Measurements from ENCODE around the gene PGAP2.
A peak's percentile ranks its signal among the peaks of the same experiment; 100 is the strongest.
"Not testable (repeated sequence)": the region's sequence is repeated elsewhere in the genome, so short reads cannot be mapped to it uniquely, and the experiment has no call there.

The PGAP2 gene

DNA sequence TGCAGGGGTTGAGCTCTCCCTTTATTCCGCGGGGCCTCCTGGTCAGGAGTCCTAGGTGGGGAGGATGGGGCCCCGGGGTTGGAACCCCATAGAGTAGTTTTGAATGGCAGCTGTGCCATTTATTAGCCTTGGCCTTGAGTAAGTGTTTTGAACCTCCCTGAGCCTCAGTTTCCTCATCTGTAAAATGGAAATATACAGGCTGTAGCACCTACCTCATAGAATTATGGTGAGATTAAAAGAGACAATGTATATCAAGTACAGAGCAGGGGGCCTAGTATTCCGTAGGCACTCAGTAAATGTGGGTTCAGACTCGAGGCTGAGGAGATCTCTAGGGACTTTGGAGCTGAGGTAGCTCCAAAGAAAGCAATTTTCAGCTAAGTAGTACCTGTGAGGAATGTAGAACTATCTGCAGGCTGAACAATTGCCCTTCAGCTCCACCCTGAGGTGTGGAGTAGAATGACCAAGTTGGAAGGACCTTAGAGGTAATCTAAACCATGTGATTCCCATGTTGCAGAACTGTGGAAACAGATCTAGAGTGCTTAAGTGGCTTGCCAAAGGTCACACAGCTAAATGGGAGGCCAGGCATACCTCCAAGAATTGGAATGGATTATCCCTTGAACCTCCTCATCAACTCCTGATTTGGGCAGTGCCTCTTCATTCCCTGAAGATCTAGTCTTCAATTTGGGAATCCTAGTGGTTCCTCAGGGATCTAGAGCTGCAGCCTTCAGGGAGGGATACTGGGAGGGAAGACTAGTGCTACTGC, 682 bp downstream of the PGAP2 start:
- no peak for DNase-seq

DNA sequence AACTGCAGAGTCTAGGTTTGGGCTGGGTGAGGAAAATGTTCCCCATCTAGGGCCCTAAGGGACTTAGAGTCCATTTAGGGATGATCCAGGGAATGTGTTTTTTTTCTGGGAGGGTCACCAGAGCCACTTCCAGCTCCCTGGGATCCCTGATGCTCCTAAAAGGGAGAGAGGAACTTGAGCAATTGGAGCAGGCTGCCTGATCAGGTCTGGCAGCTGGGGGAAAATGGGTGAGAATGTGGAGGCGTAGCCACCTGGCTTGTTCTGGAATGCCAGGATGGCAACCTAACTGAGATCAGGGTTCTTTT, 1.2 kb downstream of the PGAP2 start:
- DNase-seq = no peak

DNA sequence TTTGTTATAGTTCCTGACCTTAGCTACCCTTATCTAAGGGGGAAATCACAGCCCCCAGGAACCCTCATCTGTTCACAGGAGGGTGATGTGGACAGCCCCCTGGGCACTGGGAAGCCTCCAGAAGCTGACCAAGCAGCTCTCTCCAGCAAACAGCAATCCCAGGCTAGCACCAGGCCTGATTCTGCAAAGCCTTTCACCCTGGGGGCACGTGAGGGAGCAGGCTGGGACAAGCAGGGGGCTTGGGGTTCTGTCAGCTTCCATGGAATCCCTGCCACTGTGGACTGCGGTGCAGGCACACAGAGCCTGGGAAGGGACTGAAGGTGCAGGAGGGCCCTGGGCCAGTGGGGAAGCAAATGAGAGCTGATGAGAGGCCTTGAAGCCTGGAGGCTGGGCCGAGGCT, 2.1 kb downstream of the PGAP2 start:
- no peak for DNase-seq

DNA sequence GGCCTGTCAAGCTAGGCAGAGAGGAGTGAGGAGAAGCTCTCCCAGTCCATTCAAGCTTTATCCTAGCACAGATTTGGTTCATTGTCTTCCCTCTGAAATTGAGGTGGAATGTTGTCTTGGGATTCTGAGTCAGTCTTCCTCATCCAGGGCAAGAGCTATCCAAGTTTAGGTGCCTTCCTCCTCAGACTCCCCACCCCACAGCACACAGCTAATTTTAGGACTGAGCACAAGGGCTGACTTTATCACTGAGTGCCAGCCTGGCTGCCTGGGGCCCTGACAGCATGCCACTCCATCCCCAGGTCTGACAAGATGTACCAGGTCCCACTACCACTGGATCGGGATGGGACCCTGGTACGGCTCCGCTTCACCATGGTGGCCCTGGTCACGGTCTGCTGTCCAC, 2.6 kb downstream of the PGAP2 start:
- no peak for DNase-seq

DNA sequence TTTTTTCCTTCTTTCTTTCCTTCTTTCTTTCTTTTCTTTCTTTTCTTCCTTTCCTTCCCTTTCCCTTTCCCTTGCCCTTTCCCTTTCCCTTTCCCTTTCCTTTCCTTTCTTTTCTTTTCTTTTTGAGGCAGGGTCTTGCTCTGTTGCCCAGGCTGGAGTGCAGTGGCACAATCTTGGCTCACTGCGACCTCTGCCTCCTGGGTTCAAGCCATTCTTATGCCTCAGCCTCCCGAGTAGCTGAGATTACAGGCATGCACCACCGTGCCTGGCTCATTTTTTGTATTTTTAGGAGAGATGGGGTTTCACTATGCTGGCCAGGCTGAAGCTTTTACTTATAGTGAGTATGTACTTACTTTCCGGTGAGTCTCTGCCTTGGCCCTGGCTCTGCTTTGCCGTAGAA, 6.5 kb downstream of the PGAP2 start:
- not testable (repeated sequence) for DNase-seq

DNA sequence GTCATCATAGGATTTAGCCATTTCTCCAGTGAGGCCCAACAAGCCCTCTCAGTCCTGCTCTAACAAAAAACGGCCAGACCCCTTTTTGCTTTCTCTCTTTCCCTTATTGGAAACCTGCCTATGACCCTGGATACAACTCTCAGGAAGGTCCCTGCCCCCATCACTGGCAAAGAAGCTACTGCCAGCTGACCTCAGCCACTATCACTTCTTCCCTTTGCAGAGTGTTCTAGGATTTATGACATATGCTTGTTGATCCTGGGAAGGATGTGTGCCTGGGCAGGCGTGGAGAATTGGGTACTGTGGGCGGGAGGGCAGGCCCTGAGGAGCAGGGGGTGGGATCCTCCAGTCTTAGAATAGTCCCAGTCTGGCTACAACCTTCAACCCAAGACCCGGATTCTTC, 7.5 kb downstream of the PGAP2 start:
- DNase-seq = no peak

DNA sequence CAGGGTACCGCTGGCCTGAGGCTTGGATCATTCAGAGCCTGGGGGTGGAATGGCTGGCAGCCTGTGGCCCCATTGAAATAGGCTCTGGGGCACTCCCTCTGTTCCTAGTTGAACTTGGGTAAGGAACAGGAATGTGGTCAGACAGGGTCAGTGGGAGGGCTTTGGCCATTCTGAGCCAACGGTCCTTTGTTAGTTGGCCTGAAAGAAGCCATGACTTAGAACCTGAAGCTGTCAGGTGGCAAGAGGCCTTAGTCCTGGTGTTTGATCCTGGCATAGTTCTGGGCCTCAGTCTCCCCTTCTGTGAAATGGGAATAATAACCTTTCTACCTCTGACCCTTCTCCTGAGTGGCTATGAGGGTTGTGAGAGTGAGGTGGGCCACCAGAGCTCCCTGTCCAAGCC, 8.3 kb downstream of the PGAP2 start:
- no peak for DNase-seq

DNA sequence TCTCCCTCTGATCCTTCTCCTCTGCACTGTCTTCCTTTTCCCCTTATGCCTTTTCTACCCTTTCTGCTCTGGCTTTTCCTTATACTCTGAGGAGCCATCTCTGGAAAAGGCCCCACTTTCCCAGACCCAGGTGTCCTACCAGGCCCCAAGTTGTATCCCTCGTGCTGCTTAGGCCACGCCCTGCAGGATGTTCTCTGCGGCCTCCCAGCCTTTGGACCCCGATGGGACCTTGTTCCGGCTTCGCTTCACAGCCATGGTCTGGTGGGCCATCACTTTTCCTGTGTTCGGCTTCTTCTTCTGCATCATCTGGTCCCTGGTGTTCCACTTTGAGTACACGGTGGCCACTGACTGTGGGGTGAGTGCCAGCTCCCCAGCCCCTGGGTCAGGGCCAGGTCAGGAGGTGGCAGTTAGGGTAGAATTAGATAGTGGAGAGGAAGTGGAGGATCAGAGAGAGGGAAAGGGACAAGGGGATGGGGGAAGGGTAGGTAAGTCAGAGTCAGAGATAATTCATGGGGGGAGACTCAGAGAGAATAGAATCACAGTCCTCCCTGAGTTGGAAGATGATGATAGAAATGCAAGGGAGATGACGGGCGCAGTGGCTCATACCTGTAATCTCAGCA, 8.9 kb downstream of the PGAP2 start:
- DNase-seq = no peak

DNA sequence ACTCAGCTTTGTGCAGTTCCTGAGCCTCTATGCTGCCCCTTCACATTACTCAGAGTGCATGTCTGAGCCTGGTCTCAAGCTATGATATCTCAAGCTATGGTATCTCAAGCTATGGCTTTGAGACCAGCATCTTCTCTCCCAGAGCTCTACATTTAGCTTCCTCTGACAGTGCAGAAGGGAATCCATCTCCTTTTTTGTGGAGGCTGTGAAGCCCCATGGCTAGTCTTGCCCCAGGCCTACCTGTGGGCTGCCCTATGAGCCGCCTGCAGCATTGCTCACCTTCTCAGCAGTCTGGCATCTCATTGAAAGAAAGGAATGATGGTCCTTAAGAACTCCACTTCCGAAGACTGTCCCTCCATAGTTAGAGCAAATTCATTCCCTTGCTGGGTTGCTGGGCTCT, 12.6 kb downstream of the PGAP2 start:
- DNase-seq = no peak

DNA sequence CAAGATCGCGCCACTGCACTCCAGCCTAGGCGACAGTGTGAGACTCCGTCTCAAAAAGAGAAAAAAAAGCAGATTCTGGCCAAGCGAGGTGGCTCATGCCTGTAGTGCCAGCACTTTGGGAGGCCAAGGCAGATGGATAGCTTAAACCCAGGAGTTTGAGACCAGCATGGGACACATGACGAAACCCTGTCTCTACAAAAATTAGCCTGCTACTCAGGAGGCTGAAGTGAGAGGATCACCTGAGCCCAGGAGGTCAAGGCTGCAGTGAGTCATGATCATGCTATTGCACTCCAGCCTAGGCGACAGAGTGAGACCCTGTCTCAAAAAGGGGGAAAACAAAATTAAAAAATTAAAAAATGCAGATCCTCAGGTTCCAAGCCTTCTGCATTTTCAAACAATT, 14.0 kb downstream of the PGAP2 start:
- DNase-seq = no peak

DNA sequence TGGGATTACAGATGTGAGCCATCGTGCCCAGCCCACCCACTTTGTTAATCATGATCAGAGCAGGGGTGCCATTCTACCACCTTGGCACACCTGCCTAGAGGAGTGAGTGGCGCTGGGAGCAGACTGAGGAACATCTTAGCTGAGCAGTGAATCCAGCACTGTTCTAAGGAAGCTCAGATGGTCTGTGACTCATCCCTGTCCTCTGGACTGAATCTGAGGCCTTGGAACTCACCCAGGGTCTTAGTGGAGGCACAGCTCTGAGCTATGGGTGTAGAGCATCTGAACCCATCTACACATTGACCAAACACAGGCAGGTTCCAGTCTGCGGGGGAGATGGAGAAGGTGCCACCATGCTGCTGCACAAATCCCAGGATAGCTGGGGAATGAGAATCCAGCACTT, 14.9 kb downstream of the PGAP2 start:
- no peak for DNase-seq

DNA sequence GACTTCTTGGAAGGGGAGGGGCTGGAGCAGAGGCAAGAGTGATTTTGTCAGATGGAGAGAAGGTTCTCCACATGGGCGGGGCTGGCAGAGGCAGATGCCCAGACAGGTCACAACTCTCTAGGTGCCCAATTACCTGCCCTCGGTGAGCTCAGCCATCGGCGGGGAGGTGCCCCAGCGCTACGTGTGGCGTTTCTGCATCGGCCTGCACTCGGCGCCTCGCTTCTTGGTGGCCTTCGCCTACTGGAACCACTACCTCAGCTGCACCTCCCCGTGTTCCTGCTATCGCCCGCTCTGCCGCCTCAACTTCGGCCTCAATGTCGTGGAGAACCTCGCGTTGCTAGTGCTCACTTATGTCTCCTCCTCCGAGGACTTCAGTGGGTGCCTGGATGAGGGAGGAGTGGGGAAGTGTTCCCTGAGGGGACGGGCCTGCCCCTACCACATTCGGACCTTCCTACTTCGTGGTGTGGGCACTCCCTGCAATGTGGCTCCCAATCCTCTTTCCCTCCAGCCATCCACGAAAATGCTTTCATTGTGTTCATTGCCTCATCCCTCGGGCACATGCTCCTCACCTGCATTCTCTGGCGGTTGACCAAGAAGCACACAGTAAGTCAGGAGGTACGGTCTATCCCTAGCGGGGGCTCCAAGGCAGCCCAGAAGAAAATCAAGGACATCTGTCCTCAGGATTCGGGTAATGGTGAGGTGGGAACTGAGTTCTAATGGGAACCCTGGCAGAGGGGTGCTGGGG, 15.6 kb downstream of the PGAP2 start:
- DNase-seq = no peak

DNA sequence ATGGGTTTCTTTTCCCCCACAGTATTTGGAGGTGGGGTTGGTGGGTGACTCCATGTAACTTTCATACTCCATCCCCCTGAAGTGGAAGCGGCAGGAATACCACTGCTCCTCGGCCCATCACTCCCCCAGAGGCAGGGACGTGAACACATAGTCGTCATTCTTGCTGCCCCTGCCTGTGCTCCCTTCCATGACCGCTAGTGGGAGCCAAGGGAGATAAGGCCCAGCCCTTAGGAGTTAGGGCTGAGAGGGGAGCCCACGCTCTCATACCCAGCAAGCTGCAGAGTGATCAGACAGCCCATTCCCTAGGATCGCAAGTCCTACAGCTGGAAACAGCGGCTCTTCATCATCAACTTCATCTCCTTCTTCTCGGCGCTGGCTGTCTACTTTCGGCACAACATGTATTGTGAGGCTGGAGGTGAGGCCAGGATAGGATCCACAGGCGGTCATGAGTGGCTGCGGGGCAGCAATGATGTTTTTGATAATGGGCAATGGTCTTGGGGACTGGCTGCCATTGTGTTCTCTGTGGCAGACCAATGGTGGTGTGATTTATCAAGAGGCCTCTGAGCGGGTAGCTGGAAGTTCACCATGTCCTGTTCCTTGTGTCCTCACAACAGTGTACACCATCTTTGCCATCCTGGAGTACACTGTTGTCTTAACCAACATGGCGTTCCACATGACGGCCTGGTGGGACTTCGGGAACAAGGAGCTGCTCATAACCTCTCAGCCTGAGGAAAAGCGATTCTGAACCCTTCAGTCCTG, 16.5 kb downstream of the PGAP2 start:
- DNase-seq = peak; percentile 88

DNA sequence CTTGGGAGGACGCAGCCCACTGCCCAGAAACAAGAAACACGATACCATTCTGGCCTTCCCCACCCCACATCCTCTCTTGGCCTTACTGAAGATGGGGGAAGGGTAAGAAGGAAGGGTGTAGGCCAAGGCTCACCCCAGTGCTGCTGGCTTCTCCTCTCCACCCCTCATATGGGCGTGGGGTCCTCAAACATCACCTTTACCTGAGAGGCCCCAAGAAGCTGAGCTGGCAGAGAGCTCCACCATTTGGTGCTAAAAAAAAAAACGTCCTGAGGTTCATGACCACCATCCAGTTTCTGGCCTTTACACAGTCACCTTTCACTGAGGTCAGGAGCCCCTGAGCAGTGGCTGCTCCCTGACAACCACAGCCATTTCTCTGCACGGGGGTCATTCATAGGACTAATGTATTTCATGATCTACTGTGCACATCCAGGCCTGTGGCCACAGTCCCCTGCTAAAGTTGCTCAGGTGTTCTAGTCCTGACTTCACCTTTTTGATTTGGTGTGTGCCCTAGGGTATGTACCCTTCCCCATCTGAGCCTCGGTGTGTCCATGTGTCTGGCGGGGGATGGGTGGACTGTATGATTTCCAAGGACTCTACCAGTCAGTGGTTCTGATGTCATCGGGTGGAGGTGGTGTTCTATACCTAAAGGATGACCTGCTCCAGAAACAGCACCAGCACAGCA, 17.3 kb downstream of the PGAP2 start:
- DNase-seq = no peak

DNA sequence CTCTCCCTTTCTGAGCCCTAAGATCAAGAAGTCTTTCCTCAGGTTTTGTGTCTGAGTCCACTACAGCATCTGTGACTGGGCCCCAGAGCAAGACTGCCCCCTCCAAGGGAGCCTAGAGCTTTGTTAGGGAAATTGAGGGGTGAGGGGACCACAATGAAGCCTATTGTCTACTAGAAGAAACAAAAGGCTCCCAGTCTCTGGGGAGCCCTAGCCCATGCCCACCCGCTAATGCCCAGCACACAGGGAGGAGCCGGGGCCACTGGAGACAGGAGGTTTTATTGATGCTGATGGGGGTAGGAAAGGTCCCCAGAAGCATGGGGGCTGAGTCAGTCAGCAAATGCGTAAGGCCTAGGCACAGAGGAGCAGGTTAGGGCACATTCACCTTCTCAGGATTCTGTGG, 18.4 kb downstream of the PGAP2 start:
- no peak for DNase-seq

DNA sequence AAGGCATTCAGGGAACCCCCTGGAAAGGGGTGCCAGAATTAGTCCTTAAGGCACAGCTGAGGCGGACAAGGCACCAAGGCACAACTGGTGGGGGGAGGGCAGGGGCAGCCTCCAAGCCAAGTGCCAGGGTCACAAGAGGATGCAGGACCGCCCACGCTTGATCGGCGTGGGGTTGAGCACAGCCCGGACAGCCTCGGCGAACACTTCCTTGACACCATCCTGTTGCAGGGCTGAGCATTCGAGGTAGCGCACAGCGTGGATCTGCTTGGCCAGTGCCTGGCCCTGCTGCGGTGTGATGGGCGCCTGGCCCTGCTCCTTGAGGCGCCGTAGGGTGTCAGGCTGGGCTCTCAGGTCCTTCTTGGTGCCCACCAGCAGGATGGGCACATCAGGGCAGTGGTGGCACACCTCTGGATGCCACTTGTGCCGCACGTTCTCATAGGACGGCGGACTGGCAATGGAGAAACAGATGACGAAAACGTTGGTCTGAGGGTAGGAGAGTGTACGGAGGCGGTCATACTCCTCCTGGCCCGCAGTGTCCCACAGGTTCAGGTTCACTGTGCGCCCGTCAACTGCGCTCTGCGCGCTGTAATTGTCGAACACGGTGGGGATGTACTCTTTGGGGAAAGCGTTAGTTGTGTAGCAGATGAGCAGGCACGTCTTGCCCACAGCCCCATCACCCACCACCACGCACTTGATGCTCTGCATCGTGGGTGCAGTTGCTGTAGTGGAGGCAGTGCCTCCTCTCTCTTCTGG, 19.2 kb downstream of the PGAP2 start:
- no peak for DNase-seq

DNA sequence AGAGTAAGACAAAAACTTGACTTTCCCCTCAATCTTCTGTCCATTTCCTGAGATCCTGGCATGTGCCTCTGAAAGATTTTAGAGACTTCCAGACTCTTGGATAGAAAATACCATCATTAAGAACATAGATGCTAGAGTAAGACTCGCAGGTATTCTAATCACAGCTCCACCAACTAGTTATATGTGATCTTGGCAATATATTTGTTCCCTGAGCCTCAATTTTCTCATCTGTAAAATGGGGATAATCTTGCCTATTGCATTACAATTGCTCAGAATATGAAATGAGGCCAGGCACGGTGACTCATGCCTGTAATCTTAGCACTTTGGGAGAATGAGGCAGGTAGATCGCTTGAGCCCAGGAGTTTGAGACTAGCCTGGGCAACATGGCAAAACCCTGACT, 21.7 kb downstream of the PGAP2 start:
- no peak for DNase-seq

DNA sequence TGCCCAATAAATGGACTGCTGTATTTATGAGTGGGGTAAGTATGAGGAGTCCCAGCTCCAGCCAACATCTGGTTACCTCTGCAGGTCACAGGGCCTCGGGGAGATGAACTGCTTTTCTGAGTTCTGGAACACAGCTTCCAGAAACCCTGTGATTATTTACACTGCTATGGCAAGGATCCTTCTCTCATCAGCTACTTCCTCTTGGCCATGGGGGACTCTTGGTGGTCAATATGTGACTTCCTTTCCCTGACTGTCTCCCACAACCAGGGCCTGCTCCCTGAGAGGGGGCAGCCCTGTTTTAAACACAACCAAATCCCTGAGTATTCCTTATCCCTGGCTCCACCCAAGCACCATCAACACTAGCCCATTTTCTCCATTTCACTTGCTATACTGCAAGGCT, 22.4 kb downstream of the PGAP2 start:
- DNase-seq = no peak

DNA sequence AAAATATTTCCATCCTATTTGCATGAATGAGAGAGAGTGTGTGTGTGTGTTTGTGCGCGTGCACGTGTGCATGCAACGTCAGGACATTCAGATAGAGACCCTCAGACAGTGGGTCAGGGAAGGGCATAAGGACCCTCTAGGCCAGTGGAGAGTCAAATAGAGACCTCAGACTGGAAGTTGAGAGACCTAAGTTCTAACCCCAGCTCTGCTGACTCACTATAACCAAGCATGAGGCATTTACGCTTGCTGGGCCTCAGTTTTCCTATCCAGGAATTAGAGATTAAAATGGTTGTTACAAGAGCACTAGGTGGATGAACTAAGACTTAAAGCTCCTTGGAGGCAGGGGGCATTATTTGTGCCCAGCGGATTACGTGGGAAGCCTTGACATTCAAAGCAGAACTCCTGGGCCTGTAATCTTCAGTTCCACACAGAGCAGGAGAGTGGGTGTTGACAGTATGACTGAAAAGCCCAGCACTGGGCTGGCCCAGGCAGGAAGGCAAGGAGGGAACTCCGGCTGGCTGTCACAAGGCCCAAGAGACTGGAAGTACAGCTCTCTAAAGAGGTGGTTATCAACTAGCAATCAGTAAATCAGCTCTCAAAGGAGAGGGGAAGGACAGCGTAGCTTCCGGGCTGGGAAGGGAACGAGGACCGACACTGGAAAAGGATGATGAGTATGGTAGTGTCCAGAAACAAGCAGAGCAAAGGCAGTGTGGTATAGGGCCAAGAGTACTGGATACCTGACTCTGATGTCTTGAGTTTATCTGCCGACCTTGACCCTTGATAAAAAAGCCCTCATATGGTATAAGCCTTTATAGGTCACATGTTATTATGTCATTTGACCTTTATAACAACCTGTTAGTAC, 23.2 kb downstream of the PGAP2 start:
- no peak for DNase-seq

DNA sequence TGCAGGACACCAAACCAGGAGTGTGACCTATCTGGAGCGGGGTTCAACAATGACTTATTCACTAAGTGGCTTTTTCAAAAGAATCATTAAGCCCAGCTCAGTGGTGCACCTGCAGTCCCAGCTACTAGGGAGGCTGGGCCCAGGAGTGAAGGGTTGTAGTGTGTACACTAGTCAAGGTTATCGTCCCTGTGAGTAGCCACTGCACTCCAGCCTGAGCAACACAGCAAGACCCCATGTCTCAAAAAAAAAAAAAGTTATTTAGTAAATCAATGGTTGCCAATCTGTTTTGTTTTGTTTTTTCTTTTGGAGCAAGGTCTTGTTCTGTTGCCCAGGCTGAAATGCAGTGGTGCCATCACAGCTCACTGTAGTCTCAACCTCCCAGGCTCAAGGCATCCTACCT, 24.5 kb downstream of the PGAP2 start:
- DNase-seq = no peak

DNA sequence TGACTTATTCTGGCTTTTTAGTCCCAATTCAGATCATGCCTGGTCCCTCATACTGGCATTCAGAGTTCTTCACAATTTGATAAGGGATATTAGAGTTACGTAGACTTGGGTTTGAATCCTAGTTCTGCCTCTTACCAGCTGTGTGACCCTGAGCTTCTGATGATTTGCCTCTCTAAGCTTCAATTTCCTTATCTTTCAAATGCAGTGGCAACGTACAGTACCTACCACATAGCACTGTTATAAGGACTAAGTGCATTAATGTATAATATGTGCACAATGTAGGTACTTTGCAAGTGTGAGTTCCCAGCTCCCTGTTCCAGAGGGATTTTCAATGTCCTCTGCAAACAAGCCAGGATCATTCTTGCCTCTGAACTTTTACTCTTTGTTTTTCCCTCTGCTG, 25.1 kb downstream of the PGAP2 start:
- DNase-seq = no peak

DNA sequence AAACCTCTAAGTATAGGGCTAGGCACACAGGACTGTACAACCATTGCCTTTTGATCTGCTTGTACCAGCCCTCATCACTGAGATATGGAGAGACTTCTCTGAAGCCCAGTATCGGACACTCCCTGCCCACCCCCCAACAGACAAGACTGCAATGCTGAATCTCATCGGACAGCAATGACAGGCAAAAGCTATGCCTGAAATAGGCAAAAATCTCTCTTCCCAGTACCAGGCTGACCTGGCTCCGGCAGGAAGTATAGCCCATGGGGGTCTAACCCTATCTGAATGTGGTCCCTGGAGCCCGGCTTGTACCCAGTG, 25.9 kb downstream of the PGAP2 start:
- DNase-seq = no peak

Data from activated CD8-positive, alpha-beta memory T cell treated with anti-CD3 and anti-CD28 coated beads, Interleukin-2, amount 50 U/mL, for 48 hours (primary cell).